Endothelial cell (in vitro differentiated cells): ENCODE results near the gene CTU1. TPM values are rescaled to one million over a fixed set of nuclear protein-coding genes. Genes with fewer than 3 reads are reported as not detected.

Experiments
- DNase-seq: peaks from one replicate; pipeline ENCODE4 v3.0.0; 2021; ENCODE audit warnings: low spot score
- H3K27ac Mint-ChIP-seq: one replicate; pipeline ENCODE4 v1.8.0; 2021; ENCODE audit warnings: mixed read lengths, inconsistent platforms; ENCODE audit not compliant: unreplicated experiment
- H3K27me3 Mint-ChIP-seq: one replicate; pipeline ENCODE4 v1.8.0; 2021; ENCODE audit warnings: mild to moderate bottlenecking, moderate library complexity, mixed read lengths, inconsistent platforms; ENCODE audit not compliant: unreplicated experiment
- H3K36me3 Mint-ChIP-seq: one replicate; pipeline ENCODE4 v1.8.0; 2021; ENCODE audit warnings: mild to moderate bottlenecking, low read depth, mixed read lengths, inconsistent platforms; ENCODE audit not compliant: unreplicated experiment
- H3K4me1 Mint-ChIP-seq: one replicate; pipeline ENCODE4 v1.8.0; 2021; ENCODE audit warnings: mild to moderate bottlenecking, mixed read lengths, inconsistent platforms; ENCODE audit not compliant: unreplicated experiment
- H3K4me3 Mint-ChIP-seq: one replicate; pipeline ENCODE4 v1.8.0; 2021; ENCODE audit warnings: mild to moderate bottlenecking, mixed read lengths, inconsistent platforms; ENCODE audit not compliant: unreplicated experiment
- H3K9me3 Mint-ChIP-seq: one replicate; pipeline ENCODE4 v1.8.0; 2021; ENCODE audit warnings: mixed read lengths, inconsistent platforms; ENCODE audit not compliant: unreplicated experiment
- CTCF ChIP-seq: fragments of 200-600 bp; sonication (generic); IDR thresholded peaks from one replicate; pipeline ENCODE4 v1.5.0; 2021; ENCODE audit warnings: antibody characterized with exemption; ENCODE audit not compliant: unreplicated experiment
- total RNA-seq: library from RNA; stranded (reverse); fragmentation: NEBNext Ultra II Directional; extraction: Animal tissue kit (Norgen Biotek cat#: 25700); gene quantifications from one replicate; pipeline ENCODE4 v1.2.1, GENCODE V29; 2021; ENCODE audit not compliant: unreplicated experiment

Gene CTU1
- total RNA-seq, 1 donor from 2014 or later: 5.4 TPM

GRCh38 chr19:51070334-51071094 lies 37.7 kb downstream of the CTU1 start:
- Mint-ChIP-seq H3K27me3 (peaks cover 3% of the 10 kb centered on the region), H3K4me3 (no peak overlapping the region), H3K36me3 (no peaks in the 10 kb centered on the region), H3K4me1 (peaks cover 3% of the 10 kb centered on the region), H3K9me3 (no peaks in the 10 kb centered on the region), H3K27ac (no peak overlapping the region)
- DNase-seq: no peak
- no peak for TF ChIP-seq CTCF

- Mint-ChIP-seq H3K36me3 (no peaks in the 10 kb centered on the region), H3K27ac (no peak overlapping the region), H3K4me1 (peaks cover 3% of the 10 kb centered on the region), H3K4me3 (no peak overlapping the region), H3K27me3 (peaks cover 5% of the 10 kb centered on the region), H3K9me3 (no peaks in the 10 kb centered on the region)
- DNase-seq: no peak
- TF ChIP-seq CTCF: no peak
Measured at GRCh38 chr19:51066393-51067186, 41.6 kb downstream of the CTU1 start.

GRCh38 chr19:51065221-51065960 lies 42.8 kb downstream of the CTU1 start:
- TF ChIP-seq CTCF: no peak
- DNase-seq: no peak
- H3K36me3 Mint-ChIP-seq: no peaks in the 10 kb centered on the region
- H3K9me3 Mint-ChIP-seq: no peaks in the 10 kb centered on the region
- H3K4me3 Mint-ChIP-seq: peak overlapping the region; percentile 84
- peaks cover 3% of the 10 kb centered on the region for H3K4me1 Mint-ChIP-seq
- peaks cover 5% of the 10 kb centered on the region for H3K27me3 Mint-ChIP-seq
- H3K27ac Mint-ChIP-seq: no peak overlapping the region

- peaks cover 7% of the 10 kb centered on the region for H3K27me3 Mint-ChIP-seq
- peaks cover 3% of the 10 kb centered on the region for H3K4me1 Mint-ChIP-seq
- no peak for TF ChIP-seq CTCF
- no peaks in the 10 kb centered on the region for H3K9me3 Mint-ChIP-seq
- peak within 1 kb of the TSS; percentile 84 for H3K4me3 Mint-ChIP-seq
- no peaks in the 10 kb centered on the region for H3K36me3 Mint-ChIP-seq
- peak; percentile 18 for DNase-seq
- no peak within 1 kb of the TSS for H3K27ac Mint-ChIP-seq
Measured at GRCh38 chr19:51064534-51065220, 43.5 kb downstream of the CTU1 start, which contains the start of gene KLK13. Gene KLK13, minus strand, starts transcription at chr19:51065092. Its CDS starts 25 bp downstream, at chr19:51065067.
